Measurements from ENCODE around the gene RMI2.

GRCh38 chr16:11386054-11386680 is 40.9 kb downstream of the RMI2 start:
- TF ChIP-seq CTCF (IDR thresholded peaks at IDR 0.05) (no peak), POLR2A (IDR thresholded peaks at IDR 0.05) (no peak)
